ENCODE measurements around the gene NECTIN2. TPM values are rescaled to one million over a fixed set of nuclear protein-coding genes. Genes with fewer than 3 reads are reported as not detected.
"Not testable (repeated sequence)": the region's sequence is repeated elsewhere in the genome, so short reads cannot be mapped to it uniquely, and the experiment has no call there.

NECTIN2 gene
- polyA plus RNA-seq, 3 donors: 181 to 187 (median 187) TPM

DNA sequence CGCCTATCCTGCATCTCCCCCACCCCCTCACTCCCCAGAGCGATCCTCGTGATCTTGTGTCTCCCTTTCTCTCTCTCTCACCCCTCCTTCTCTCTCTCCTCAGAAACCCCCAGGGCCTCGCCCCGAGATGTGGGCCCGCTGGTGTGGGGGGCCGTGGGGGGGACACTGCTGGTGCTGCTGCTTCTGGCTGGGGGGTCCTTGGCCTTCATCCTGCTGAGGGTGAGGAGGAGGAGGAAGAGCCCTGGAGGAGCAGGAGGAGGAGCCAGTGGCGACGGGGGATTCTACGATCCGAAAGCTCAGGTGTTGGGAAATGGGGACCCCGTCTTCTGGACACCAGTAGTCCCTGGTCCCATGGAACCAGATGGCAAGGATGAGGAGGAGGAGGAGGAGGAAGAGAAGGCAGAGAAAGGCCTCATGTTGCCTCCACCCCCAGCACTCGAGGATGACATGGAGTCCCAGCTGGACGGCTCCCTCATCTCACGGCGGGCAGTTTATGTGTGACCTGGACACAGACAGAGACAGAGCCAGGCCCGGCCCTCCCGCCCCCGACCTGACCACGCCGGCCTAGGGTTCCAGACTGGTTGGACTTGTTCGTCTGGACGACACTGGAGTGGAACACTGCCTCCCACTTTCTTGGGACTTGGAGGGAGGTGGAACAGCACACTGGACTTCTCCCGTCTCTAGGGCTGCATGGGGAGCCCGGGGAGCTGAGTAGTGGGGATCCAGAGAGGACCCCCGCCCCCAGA, 32.2 kb downstream of the NECTIN2 start:
- DNase-seq: no peak

DNA sequence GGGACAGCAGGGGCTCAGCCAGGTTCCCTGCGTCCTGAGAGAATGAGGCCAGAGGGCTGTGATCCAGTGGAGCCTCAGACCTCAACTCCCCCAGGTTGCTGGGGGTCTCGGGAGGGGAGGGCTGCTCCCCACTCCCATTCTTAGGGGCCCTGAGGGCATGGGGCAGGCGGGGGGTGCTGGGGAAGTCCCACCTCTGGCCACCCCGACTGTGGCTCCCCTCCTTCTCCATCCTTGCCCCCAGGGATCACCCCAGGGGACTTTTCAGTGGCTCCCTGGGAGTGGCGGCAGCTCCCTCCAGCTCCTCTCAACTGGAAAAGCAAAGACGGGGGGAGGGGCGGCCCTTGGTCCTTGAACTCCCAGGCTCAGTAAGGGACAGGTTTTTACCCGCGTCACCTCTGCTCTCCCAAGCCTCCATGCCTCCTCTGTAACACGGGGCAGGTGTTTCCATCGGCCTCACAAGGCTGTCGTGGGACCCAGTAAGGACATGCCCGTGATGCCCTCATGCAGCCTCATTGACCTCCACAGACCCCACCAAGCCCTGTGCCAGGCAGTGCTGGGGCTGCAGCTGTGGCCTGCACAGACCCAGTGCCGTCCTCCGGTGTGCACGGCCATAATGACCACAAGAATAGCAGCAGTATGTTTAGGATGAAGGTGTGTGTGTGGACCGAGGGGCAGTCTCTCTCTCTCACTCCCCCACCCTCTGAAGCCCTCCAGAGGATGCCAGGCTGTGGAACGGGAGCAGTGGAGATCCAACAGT, 33.4 kb downstream of the NECTIN2 start:
- DNase-seq: no peak

DNA sequence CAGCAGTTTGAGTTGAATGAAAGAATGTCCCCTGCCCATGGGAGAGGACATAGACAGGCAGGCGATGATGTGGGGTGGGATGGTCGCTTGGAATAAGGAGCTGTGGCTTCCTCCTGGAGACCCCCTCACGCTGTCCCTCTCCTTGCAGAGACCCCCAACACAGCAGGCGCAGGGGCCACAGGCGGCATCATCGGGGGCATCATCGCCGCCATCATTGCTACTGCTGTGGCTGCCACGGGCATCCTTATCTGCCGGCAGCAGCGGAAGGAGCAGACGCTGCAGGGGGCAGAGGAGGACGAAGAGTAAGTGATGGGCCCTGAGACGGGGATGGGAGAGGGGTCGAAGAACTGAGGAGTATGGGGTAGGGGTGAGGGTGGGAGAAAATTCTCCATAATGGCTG, 36.0 kb downstream of the NECTIN2 start:
- DNase-seq: no peak

DNA sequence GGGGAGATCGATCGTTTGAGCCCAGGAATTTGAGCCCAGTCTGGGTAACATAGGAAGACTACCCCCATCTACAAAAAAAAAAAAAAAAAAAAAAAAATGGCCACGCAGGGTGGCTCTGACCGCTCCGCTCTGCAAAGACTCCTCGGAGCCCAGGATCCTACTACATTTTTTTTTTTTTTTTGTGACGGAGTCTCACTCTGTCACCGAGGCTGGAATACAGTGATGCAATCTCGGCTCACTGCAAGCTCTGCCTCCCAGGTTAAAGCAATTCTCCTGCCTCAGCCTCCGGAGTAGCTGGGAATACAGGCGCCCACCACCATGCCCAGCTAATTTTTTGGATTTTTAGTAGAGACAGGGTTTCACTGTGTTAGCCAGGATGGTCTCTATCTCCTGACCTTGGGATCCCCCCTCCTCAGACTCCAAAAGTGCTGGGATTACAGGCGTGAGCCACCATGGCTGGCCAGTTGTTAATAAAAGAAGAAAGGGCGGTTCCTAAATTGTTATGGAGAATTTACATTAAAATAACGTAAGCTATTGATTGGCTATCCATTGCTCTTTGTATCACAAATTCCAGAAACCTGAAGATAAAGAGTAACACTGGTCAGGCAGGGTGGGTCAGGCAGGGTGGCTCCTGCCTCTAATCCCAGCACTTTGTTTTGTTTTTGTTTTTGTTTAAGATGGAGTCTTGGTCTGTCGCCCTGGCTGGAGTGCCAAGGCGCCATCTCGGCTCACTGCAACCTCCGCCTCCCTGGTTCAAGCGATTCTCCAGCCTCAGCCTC, 36.7 kb downstream of the NECTIN2 start:
- not testable (repeated sequence) for DNase-seq

DNA sequence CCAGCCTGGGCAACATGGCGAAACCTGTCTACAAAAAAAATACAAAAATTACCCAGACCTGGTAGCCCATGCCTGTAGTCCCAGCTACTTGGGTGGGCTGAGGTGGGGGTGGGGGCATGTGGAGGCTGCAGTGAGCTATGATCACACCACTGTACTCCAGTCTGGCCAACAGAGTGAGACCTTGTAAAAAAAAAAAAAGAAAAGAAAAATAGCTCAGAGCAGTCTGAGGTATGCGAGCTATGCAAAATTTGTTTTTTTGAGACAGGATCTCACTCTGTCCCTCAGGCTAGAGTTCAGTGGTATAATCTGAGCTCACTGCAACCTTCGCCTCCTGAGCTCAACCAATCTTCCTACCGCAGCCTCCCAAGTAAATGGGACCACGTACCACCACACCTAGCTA, 37.8 kb downstream of the NECTIN2 start:
- no peak for DNase-seq

DNA sequence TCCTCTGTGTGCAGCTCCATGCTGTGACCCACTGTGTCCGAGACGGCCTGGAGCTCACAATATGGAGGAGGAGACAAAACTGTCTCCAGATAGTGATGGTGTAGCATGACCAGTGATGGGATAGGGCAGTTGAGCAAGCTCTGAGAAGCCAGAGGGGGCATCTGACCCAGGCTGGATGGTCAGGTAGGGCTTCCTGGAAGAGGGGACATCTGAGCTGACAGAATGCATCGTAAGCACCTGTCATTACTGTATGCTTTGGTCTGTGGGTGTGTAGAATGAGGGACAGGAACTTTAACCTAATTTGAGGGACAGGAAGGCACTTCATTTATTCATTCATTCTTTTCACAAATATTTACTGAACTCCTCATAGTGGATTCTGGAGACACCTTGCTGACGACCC, 38.5 kb downstream of the NECTIN2 start:
- DNase-seq: no peak

DNA sequence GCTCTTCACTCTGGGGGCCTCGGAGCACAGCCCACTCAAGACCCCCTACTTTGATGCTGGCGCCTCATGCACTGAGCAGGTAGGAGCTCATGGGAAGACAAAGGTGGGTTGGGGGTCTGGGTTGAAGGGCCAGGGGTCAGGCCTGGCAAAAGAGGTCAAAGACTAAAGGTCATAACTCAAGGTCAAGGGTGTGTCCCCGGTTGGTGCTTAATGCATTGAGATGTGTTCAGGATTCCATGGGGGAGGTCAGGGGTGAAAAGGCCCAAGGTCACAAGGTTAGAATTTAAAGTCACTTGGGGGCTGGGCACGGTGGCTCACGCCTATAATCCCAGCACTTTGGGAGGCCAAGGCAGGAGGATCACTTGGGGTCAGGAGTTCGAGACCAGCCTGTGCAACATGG, 40.0 kb downstream of the NECTIN2 start:
- DNase-seq: no peak

DNA sequence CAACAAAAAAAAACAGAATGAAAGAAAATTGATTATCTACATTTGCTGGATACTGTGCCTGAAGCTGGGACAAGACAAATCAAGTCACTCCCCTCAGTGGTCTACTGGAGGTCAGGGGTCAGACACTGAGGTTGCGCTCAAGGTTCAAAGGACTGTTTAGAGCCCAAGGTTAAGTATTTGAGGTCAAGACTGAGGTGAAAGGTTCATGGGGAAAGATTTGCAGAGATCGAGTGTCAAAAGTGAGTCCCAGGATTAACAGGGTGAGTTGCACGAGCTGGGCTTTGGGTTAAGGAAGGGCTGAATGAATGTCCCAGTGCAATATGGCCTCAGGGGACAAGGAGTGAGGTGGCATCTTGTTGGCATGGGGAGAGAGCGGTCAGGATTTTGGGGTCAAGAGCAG, 41.6 kb downstream of the NECTIN2 start:
- DNase-seq: no peak

DNA sequence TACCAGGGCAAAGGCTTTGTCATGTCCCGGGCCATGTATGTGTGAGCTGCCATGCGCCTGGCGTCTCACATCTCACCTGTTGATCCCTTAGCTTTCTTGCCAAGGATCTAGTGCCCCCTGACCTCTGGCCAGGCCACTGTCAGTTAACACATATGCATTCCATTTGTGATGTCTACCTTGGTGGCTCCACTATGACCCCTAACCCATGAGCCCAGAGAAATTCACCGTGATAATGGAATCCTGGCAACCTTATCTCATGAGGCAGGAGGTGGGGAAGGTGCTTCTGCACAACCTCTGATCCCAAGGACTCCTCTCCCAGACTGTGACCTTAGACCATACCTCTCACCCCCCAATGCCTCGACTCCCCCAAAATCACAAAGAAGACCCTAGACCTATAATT, 42.2 kb downstream of the NECTIN2 start:
- DNase-seq: not testable (repeated sequence)

DNA sequence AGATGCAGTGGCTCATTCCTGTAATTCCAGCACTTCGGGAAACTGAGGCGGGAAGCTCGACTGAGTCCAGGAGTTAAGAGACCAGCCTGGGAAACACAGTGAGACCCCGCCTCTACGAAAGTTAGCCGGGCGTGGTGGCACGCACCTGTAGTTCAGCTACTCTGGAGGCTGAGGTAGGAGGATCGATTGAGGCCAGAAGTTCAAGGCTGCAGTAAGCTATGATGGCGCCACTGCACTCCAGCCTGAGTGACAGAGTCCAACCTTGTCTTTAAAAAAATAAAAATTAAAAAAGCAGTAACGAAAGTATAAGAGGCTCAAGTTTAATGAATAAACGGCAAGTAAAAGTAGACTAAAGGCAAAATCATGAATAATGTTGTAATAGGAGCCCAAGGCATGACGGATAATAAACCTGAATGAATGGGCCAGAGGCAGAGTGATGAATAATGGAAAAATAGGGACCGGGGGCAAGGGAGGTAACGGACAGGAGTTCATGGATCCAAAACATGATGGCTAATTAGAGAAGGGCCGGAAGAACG, 43.8 kb downstream of the NECTIN2 start:
- no peak for DNase-seq

DNA sequence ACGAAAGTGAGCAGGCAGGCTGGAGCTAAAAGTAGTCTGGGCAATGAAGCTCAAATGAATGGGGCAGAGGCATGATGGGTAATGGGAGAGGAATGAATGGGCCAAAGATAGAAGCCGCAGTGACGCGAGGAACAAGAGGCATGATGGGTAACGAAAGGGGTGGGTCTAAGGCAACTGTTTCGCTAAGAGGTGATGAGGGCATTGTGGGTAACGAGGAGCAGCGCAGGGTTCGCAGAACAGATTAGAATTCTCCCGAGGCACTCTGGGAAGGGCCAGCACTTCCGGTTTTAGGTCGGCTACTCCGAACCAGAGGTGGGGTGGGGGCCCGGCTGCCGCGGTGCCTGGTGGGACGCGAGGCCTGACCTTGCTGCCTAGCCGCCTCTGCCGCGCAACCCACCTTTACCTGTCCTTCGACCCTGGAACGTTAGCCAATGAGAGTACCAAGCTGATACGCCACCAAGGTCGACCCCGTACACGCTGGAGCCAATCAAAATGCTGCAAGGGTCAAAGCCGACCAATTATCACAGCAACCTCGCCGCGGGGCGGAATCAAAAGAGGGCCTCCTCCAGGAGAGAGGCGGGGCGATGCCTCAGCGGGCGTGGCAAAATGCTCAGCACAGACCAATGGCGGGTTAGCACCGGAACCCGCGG, 44.4 kb downstream of the NECTIN2 start:
- peak; percentile 98 for DNase-seq

DNA sequence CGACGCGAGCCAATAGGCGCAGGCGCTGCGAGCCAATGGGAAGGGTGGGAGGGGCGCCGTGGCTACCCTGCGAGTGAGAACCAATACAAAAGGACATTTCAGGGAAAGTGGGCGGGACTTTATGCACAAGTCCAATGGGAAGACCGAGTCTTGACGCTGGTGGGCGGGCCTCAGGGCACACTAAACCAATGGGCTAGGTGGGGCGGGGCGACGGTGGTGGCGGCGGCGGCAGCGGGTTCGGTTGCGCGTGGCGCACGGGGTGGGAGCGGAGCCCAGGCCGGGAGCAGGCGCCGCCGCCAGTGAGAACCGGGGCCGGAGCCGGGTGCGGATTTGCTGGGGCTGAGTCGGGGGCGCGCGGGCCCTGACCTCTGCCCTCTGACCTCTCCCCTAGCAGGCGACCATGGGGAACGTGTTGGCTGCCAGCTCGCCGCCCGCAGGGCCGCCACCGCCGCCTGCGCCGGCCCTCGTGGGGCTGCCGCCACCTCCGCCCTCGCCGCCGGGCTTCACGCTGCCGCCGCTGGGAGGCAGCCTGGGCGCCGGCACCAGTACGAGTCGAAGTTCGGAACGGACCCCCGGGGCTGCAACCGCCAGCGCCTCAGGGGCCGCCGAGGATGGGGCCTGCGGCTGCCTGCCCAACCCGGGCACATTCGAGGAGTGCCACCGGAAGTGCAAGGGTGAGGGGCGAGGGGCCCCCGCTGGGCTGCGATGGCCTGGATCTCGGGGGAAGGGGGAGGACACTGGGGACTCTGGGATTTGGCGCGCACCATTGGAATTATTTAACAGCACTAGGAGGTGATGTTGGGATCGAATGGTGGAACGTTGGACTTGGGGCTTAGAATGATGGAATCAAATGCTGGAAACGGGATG, 45.2 kb downstream of the NECTIN2 start, which contains the start of gene TOMM40:
Gene TOMM40, plus strand, starts transcription at position 239 of the 867 bp plus-strand sequence. Its CDS starts 162 bp downstream, at position 401.
- peak; percentile 100 for DNase-seq

DNA sequence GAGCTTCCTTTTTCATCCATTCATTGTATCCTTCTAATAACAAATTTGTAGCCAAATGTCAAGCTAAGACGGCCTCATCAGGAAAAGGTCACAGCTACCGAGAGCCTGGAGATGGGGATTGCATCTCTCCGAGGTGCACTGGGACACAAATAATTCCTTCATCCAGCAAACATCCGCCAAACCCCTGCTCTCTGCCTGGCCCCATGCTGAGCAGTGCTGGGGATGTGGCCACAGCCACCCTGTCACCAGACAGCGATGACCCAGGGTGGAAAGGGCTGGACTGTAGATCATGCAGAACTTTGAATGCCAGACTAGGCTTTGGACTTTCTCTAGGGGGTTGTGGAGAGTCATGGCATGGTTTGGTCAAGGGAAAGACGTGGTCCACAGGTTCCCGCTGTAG, 46.8 kb downstream of the NECTIN2 start:
- DNase-seq: no peak

DNA sequence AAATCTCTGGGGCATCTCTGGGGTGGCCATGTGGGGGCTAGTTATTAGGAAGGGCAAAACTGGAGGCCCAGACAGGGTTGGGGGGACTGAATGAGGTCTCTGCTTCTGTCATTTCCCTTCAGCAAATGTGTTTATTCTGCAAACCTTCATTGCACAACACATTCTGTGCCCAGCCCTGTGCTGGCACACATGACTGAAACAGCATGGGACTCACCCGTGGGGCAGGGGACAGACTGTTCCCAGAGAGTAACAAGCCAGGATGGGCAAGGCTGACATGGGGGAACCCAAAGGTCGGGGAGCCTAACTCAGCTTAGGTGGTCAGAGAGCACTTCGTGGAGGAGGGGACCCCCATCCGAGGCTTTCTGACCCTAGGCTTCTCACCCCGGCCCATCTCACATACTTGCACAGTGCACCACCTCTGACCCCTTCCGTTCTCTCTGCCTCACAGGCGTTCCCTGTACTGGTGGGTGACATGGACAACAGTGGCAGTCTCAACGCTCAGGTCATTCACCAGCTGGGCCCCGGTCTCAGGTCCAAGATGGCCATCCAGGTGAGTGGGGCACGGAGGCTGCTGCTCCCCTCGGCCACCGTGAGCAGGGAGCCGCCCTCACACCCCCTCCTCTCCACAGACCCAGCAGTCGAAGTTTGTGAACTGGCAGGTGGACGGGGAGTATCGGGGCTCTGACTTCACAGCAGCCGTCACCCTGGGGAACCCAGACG, 47.4 kb downstream of the NECTIN2 start:
- DNase-seq: no peak

DNA sequence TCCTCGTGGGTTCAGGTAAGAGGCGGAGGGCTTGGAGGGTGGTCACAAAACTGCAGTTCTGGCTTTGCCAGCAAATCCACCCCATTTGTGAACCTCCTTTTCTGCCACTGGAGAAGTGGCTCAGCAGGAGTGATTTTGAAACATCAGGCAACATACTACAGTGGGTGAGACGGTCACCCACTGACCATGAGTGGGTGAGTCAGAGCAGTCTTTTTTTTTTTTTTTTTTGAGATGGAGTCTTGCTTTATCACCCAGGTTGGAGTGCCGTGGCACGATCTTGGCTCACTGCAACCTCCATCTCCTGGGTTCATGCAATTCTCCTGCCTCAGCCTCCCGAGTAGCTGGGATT, 47.9 kb downstream of the NECTIN2 start:
- no peak for DNase-seq

DNA sequence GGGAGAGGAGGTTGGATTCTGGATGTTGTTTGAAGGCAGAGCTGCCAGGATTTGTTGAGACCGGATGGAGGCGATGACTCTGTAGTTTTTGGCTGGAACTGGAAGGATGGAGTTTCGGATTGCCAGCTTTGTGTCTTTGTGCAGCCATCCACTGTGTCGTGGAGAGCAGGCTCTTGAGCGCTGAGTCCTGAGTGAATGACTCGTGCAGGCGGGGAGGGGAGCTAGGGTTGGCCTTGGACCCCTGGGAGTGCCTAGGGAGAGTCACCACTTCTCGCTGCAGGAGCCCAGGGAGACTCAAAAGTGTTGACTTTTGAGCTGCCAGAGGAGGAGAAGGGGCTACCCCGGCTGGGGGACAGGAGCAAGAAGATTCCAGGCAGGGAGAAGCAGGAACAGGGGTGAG, 48.8 kb downstream of the NECTIN2 start:
- no peak for DNase-seq

DNA sequence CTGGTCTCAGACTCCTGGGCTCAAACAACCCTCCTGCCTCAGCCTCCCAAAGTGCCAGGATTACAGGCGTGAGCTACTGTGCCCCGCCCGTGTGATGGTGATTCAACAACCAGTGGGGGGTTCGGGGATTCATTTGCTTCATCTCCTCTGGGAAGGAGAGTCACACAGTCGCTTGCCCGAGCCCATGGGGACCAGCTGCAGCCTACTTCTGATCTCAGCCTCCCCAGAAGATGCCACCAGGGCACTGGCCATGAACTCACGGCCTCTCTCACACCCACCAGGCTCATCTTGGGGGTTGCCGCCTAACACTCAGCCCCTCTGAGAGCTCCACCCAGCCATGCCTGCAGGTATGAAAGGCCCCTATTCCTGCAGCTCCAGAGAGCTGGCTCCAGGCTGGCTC, 51.7 kb downstream of the NECTIN2 start:
- no peak for DNase-seq

DNA sequence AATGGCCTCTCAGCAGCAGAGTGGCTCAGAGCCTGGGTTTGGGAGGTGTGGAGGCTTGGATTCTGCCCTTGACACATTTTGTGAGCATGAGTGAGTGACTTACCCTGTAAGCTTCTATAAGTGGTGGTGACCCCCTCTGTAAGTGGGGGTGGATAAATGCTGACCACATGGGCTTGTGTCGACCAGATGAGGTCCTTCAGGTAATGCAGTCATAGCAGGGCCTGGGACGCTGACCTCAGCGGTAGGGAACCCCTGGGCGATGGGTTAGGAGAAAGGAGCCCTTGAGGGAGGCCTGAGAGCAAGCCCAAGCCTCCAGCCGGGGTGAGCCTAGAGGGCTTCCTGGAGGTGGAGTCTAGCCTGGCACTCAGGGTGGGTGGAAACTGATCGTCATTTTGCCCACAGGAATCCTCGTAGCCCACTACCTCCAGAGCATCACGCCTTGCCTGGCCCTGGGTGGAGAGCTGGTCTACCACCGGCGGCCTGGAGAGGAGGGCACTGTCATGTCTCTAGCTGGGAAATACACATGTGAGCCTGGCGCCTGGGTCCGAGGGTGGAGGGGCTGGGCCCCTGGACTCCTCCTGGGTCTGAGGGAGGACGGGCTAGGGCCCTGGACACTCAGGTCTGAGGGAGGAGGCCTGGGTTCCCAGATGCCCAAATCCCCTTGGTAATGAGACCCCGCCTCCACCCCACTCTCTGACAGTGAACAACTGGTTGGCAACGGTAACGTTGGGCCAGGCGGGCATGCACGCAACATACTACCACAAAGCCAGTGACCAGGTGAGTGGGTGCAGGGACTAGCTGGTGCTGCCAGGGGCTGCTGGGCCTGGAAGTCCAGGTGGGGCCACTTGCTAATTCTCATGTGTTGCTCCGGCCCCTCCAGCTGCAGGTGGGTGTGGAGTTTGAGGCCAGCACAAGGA, 54.5 kb downstream of the NECTIN2 start:
- no peak for DNase-seq

DNA sequence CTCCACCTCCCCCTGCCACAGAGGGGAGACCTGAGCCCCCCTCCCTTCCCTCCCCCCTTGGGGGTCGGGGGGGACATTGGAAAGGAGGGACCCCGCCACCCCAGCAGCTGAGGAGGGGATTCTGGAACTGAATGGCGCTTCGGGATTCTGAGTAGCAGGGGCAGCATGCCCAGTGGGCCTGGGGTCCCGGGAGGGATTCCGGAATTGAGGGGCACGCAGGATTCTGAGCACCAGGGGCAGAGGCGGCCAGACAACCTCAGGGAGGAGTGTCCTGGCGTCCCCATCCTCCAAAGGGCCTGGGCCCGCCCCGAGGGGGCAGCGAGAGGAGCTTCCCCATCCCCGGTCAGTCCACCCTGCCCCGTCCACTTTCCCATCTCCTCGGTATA, 57.1 kb downstream of the NECTIN2 start:
- no peak for DNase-seq
